HCT116 (cell line): ENCODE measurements around the gene GRAMD4. TPM values are rescaled to one million over a fixed set of nuclear protein-coding genes. Genes with fewer than 3 reads are reported as not detected.

ENCODE experiments used
- ATAC-seq: fragments of 200-7000 bp; cut with Tn5 transposase; 2 replicates; pipeline ENCODE4 v1.9.1; 2020; ENCODE audit warnings: mild to moderate bottlenecking, moderate library complexity
- BruUV-seq: library from RNA; stranded (reverse); fragments of 400-500 nt; replicated peaks from 2 replicates; lab custom pipeline; 2021; lab: Mats Ljungman, UMichigan
- CTCF ChIA-PET: fragments of 300-600 bp; sonication (Branson Sonifier 250); formaldehyde crosslinking; loops from one replicate; lab custom pipeline; 2021; ENCODE audit warnings: antibody characterized with exemption; lab: Charles Lee
- POLR2A ChIA-PET: fragments of 300-600, 350-600 bp; sonication (Branson Sonifier 250); formaldehyde crosslinking; loops from one replicate; lab custom pipeline; 2021; ENCODE audit warnings: antibody characterized with exemption; lab: Charles Lee
- RAD21 ChIA-PET, 2 experiments: fragments of 300-600 bp; sonication (Branson Sonifier 250); formaldehyde crosslinking; loops; one replicate each; lab custom pipeline; 2023; ENCODE audit warnings: low total read pairs in 2 of 2; ENCODE audit not compliant: uncharacterized antibody in 2 of 2, unreplicated experiment in 2 of 2, low non-redundant PET in 1 of 2; lab: Charles Lee
- DNase-seq: peaks from one replicate; pipeline ENCODE4 v3.0.0-alpha.2; 2010; ENCODE audit warnings: low read depth, low spot score
- H2AFZ ChIP-seq: fragments of 200-600 bp; shearing (Covaris generic), sonication (generic); 2 replicates; pipeline ENCODE4 v1.6.1; 2017; ENCODE audit warnings: low read depth, mixed run types, mixed read lengths, antibody characterized with exemption, low read length; ENCODE audit not compliant: poor library complexity, severe bottlenecking
- H3K27ac ChIP-seq: 2 replicates; pipeline ENCODE4 v1.5.1; 2012; ENCODE audit warnings: low read depth, low read length
- H3K27me3 ChIP-seq: fragments of 200-600 bp; sonication (generic); 2 replicates; pipeline ENCODE4 v1.6.1; 2016; ENCODE audit warnings: mixed run types, low read length, mixed read lengths; ENCODE audit not compliant: insufficient read depth
- H3K36me3 ChIP-seq, 2 experiments: fragments of 200-500 bp in 1 of 2; fragments of 200-600 bp in 1 of 2; sonication (Bioruptor generic) in 1 of 2; sonication (generic) in 1 of 2; 2 replicates each; pipeline versions ENCODE4 v1.5.1 to v1.6.1; 2014 to 2016; ENCODE audit warnings: low read length in 2 of 2, inconsistent platforms in 1 of 2, mixed read lengths in 1 of 2, mixed run types in 1 of 2; ENCODE audit not compliant: insufficient read depth in 2 of 2, control insufficient read depth in 1 of 2
- H3K4me1 ChIP-seq, 2 experiments: fragments of 200-600 bp in 1 of 2; sonication (generic) in 1 of 2; 2 replicates each; pipeline versions ENCODE4 v1.5.1 to v1.6.1; 2012 to 2017; ENCODE audit warnings: low read length in 2 of 2, inconsistent platforms in 1 of 2, mild to moderate bottlenecking in 1 of 2, mixed read lengths in 1 of 2, mixed run types in 1 of 2, moderate library complexity in 1 of 2; ENCODE audit not compliant: insufficient read depth in 2 of 2, control insufficient read depth in 1 of 2
- H3K4me2 ChIP-seq: fragments of 200-600 bp; sonication (generic); 2 replicates; pipeline ENCODE4 v1.6.1; 2017; ENCODE audit warnings: mixed run types, low read length, mixed read lengths
- H3K4me3 ChIP-seq, 2 experiments: fragments of 200-600 bp in 1 of 2; sonication (generic) in 1 of 2; replicated peaks in 1 of 2; 2 replicates each; pipeline ENCODE4 v1.5.1; 2011 to 2016; ENCODE audit warnings: low read length in 2 of 2, control low read depth in 1 of 2, low read depth in 1 of 2, mild to moderate bottlenecking in 1 of 2, mixed read lengths in 1 of 2, mixed run types in 1 of 2
- H3K79me2 ChIP-seq: fragments of 200-600 bp; sonication (generic); 2 replicates; pipeline ENCODE4 v1.6.1; 2017; ENCODE audit warnings: mild to moderate bottlenecking, mixed run types, low read length, moderate library complexity, mixed read lengths; ENCODE audit not compliant: insufficient read depth
- H3K9ac ChIP-seq: fragments of 200-600 bp; sonication (generic); 2 replicates; pipeline ENCODE4 v1.6.1; 2016; ENCODE audit warnings: low read length, mixed read lengths
- H3K9me2 ChIP-seq: fragments of 200-600 bp; sonication (generic), shearing (Covaris generic); 2 replicates; pipeline ENCODE4 v1.6.1; 2017; ENCODE audit warnings: mixed run types, mild to moderate bottlenecking, moderate library complexity; ENCODE audit not compliant: insufficient read depth
- H3K9me3 ChIP-seq, 2 experiments: fragments of 200-500 bp in 1 of 2; fragments of 200-600 bp in 1 of 2; sonication (Bioruptor generic) in 1 of 2; sonication (generic) in 1 of 2; 2 replicates each; pipeline ENCODE4 v1.6.1; 2014 to 2017; ENCODE audit warnings: low read length in 2 of 2, mixed read lengths in 2 of 2, inconsistent platforms in 1 of 2, low read depth in 1 of 2, mild to moderate bottlenecking in 1 of 2, mixed run types in 1 of 2, moderate library complexity in 1 of 2; ENCODE audit not compliant: control insufficient read depth in 1 of 2, insufficient read depth in 1 of 2
- H4K20me1 ChIP-seq: fragments of 200-600 bp; sonication (generic), shearing (Covaris generic); 2 replicates; pipeline ENCODE4 v1.6.1; 2017; ENCODE audit warnings: mixed run types, mild to moderate bottlenecking, moderate library complexity; ENCODE audit not compliant: insufficient read depth
- EZH2phosphoT487 ChIP-seq: fragments of 200-600 bp; IDR thresholded peaks from 2 replicates; pipeline ENCODE4 v1.6.1; 2018; ENCODE audit warnings: antibody characterized with exemption, borderline replicate concordance
- FOSL1 ChIP-seq: IDR thresholded peaks from 2 replicates; pipeline ENCODE4 v1.6.1; 2012; ENCODE audit warnings: low read depth
- JUND ChIP-seq: IDR thresholded peaks from 2 replicates; pipeline ENCODE4 v1.6.1; 2012
- RAD21 ChIP-seq: IDR thresholded peaks from 2 replicates; pipeline ENCODE4 v1.6.1; 2012; ENCODE audit warnings: low read depth, mild to moderate bottlenecking
- SRF ChIP-seq: IDR thresholded peaks from 2 replicates; pipeline ENCODE4 v1.6.1; 2012; ENCODE audit warnings: low read depth
- YY1 ChIP-seq: IDR thresholded peaks from 2 replicates; pipeline ENCODE4 v1.6.1; 2011; ENCODE audit warnings: low read length, low read depth, moderate library complexity, mild to moderate bottlenecking; ENCODE audit not compliant: insufficient replicate concordance; ENCODE audit errors: extremely low read depth
- ZFX ChIP-seq: fragments of 450-650 bp; IDR thresholded peaks from 2 replicates; pipeline ENCODE4 v1.6.1; 2017
- ZNF274 ChIP-seq: fragments of 200-500 bp; sonication (Bioruptor generic); IDR thresholded peaks from 2 replicates; pipeline ENCODE4 v1.6.1; 2014; ENCODE audit warnings: mild to moderate bottlenecking, low read depth, low read length, inconsistent platforms
- intact Hi-C: fragments of 100-400 bp; cut with micrococcal nuclease; formaldehyde crosslinking; loops from 2 replicates; pipeline ENCODE4 v1.10.0; 2022
- total RNA-seq: library from RNA; stranded (reverse); gene quantifications from one replicate; pipeline ENCODE4 v1.2.1, GENCODE V29; 2021; ENCODE audit not compliant: unreplicated experiment
- TF ChIP-seq, protein P1 (sequence below): IDR thresholded peaks from 2 replicates; pipeline ENCODE4 v1.6.1; 2011; ENCODE audit warnings: mild to moderate bottlenecking, low read length, moderate library complexity; ENCODE audit not compliant: insufficient replicate concordance; ENCODE audit errors: extremely low read depth
- TF ChIP-seq, protein P2 (sequence below): IDR thresholded peaks from 2 replicates; pipeline ENCODE4 v1.6.1; 2012; ENCODE audit warnings: low read depth
- TF ChIP-seq, protein P3 (sequence below): IDR thresholded peaks from 2 replicates; pipeline ENCODE4 v1.6.1; 2012

GRAMD4 gene
- total RNA-seq, 1 experiment from 2014 or later: 25.8 TPM

GRCh38 chr22:46714550-46714949 lies 94.4 kb downstream of the GRAMD4 start:
- CTCF ChIA-PET: no interaction called here
- H3K79me2 ChIP-seq: no peaks in the 10 kb centered on the region
- DNase-seq (no peak), ATAC-seq (no peak)
- H3K9me2 ChIP-seq: no peaks in the 10 kb centered on the region
- RAD21 ChIA-PET: no interaction called here
- H3K27ac ChIP-seq: no peak overlapping the region
- H3K4me3 ChIP-seq: no peak overlapping the region
- H3K4me1 ChIP-seq: no peaks in the 10 kb centered on the region
- POLR2A ChIA-PET: no interaction called here
- no peaks in the 10 kb centered on the region for H3K27me3 ChIP-seq
- H4K20me1 ChIP-seq: no peaks in the 10 kb centered on the region
- no peak overlapping the region for H2AFZ ChIP-seq
- no TSS peak for BruUV-seq
- no peak overlapping the region for H3K9ac ChIP-seq
- TF ChIP-seq RAD21 (no peak), ZFX (no peak), EZH2phosphoT487 (no peak), YY1 (no peak), ZNF274 (no peak), FOSL1 (no peak), SRF (no peak), JUND (no peak)
- TF ChIP-seq, protein P1, sequence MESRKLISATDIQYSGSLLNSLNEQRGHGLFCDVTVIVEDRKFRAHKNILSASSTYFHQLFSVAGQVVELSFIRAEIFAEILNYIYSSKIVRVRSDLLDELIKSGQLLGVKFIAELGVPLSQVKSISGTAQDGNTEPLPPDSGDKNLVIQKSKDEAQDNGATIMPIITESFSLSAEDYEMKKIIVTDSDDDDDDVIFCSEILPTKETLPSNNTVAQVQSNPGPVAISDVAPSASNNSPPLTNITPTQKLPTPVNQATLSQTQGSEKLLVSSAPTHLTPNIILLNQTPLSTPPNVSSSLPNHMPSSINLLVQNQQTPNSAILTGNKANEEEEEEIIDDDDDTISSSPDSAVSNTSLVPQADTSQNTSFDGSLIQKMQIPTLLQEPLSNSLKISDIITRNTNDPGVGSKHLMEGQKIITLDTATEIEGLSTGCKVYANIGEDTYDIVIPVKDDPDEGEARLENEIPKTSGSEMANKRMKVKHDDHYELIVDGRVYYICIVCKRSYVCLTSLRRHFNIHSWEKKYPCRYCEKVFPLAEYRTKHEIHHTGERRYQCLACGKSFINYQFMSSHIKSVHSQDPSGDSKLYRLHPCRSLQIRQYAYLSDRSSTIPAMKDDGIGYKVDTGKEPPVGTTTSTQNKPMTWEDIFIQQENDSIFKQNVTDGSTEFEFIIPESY: no peak
- TF ChIP-seq, protein P2, sequence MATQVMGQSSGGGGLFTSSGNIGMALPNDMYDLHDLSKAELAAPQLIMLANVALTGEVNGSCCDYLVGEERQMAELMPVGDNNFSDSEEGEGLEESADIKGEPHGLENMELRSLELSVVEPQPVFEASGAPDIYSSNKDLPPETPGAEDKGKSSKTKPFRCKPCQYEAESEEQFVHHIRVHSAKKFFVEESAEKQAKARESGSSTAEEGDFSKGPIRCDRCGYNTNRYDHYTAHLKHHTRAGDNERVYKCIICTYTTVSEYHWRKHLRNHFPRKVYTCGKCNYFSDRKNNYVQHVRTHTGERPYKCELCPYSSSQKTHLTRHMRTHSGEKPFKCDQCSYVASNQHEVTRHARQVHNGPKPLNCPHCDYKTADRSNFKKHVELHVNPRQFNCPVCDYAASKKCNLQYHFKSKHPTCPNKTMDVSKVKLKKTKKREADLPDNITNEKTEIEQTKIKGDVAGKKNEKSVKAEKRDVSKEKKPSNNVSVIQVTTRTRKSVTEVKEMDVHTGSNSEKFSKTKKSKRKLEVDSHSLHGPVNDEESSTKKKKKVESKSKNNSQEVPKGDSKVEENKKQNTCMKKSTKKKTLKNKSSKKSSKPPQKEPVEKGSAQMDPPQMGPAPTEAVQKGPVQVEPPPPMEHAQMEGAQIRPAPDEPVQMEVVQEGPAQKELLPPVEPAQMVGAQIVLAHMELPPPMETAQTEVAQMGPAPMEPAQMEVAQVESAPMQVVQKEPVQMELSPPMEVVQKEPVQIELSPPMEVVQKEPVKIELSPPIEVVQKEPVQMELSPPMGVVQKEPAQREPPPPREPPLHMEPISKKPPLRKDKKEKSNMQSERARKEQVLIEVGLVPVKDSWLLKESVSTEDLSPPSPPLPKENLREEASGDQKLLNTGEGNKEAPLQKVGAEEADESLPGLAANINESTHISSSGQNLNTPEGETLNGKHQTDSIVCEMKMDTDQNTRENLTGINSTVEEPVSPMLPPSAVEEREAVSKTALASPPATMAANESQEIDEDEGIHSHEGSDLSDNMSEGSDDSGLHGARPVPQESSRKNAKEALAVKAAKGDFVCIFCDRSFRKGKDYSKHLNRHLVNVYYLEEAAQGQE: no peak
- TF ChIP-seq, protein P3, sequence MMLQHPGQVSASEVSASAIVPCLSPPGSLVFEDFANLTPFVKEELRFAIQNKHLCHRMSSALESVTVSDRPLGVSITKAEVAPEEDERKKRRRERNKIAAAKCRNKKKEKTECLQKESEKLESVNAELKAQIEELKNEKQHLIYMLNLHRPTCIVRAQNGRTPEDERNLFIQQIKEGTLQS: no peak
- intact Hi-C loops: no loop called here
- H3K36me3 ChIP-seq: peaks cover 9 to 24% of the 10 kb centered on the region in 2 experiments
- no peak overlapping the region for H3K4me2 ChIP-seq
- no peaks in the 10 kb centered on the region for H3K9me3 ChIP-seq
